HG03097 (cell line): ENCODE data around the gene ADAM8.
"Not testable (repeated sequence)": the region's sequence is repeated elsewhere in the genome, so short reads cannot be mapped to it uniquely, and the experiment has no call there.

ENCODE experiments used
- ATAC-seq: cut with Tn5 transposase; IDR thresholded peaks from one replicate; pipeline ENCODE4 v1.9.1; 2021; ENCODE audit not compliant: unreplicated experiment, low FRiP score

Gene ADAM8

GRCh38 chr10:133276435-133277201 lies at the start of gene ADAM8:
Gene ADAM8 (minus strand): TSS chr10:133276868. CDS start chr10:133276817, 51 bp downstream.
- peak; percentile 29 for ATAC-seq

GRCh38 chr10:133326223-133326551 lies 49.5 kb upstream of the ADAM8 start:
- ATAC-seq, result no peak

DNA sequence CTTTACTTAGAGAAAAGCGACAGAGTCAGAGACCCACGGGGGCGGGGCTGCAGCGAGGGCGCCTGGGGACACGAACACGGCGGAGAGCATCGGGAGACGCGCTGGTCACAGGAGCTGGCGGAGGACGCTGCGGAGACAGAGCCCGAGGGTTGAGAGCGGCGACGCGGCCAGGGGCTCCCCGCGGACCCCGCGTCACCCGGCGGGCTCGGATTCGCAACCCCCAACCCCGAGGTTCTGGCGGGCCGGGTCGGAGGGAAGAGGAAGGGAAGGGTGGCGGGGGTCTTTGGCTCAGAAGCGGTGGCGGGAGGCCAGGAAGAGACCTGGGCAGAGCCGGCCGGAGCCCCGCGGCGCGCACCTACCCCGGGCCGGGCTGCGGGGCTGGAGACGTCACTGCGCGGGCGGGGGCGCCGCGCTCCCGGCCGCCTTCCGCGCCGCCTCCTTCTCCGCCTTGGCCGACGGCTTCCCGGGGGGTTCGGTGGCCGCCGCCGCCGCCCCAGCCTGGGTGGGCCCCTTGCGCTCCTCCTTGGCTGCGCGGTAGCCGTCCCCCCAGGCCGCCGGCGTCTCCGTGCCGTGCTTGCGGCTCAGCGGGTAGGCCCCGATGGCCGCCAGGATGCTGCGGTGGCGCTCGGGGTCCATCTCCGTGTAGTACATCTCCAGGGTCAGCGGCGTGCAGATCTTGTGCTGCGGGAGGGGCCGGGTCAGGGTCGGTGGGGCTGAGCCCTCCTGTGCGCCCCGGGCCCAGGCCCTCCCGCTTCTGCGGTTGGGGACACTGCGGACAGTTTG lies 49.0 kb upstream of the ADAM8 start:
- no peak for ATAC-seq

DNA sequence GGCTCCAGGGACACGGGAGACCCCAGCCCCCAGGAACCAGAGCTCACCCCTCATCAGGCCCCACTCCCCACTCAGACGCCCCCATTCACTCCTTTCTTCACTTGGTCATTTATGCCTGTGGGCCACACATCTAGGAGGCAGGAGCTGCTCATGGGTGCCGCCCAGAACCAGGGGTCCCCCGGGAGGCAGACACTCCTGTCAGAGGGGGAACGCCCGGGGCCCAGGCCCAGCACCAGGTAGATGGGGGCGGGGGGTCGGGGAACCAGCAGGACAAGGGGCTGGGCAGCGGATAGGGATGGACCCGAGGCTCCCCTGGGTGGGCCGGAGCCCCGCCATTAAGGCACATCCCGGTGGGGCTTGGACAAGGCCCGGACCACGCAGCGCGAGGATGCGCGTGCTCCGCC lies 48.2 kb upstream of the ADAM8 start:
- no peak for ATAC-seq

- no peak for ATAC-seq
Observed at GRCh38 chr10:133324198-133324792, 47.6 kb upstream of the ADAM8 start.

- ATAC-seq, result not testable (repeated sequence)
Observed at GRCh38 chr10:133322064-133322709, 45.5 kb upstream of the ADAM8 start.

DNA sequence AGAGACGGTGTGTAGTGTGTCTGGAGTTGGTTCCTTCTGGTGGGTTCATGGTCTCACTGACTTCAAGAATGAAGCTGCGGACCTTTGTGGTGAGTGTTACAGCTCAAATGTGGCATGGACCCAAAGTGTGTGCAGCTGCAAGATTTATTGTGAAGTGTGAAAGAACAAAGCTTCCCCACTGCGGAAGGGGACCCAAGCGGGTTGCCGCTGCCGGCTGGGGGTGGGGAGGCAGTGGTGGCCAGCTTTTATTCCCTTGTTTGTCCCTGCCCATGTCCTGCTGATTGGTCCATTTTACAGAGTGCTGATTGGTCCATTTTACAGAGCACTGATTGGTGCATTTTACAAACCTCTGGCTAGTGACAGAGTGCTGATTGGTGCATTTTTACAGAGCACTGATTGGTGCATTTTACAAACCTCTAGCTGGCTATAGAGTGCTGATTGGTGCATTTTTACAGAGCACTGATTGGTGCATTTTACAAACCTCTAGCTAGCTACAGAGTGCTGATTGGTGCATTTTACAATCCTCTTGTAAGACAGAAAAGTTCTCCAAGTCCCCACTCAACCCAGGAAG lies 44.3 kb upstream of the ADAM8 start:
- ATAC-seq, result not testable (repeated sequence)

GRCh38 chr10:133318494-133319127 lies 41.9 kb upstream of the ADAM8 start:
- peak; percentile 79 for ATAC-seq

GRCh38 chr10:133316732-133317131 lies 40.1 kb upstream of the ADAM8 start:
- ATAC-seq, result no peak

DNA sequence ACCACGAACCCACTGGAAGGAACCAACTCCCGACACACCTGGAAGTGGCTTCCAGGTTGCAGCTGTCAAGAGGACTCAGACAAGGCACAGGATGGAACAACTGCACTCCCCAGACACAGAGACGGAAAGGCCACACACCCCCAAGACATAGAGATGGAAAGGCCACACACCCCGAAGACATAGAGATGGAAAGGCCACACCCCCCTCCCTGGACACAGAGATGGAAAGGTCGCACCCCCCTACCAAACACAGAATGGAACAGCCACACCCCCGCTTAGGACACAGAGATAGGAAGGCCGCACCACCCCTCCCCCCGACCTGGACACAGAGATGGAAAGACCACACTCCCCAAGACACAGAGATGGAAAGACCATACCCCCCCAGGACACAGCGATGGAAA lies 39.6 kb upstream of the ADAM8 start:
- no peak for ATAC-seq

GRCh38 chr10:133315847-133316246 lies 39.2 kb upstream of the ADAM8 start:
- ATAC-seq, result no peak

DNA sequence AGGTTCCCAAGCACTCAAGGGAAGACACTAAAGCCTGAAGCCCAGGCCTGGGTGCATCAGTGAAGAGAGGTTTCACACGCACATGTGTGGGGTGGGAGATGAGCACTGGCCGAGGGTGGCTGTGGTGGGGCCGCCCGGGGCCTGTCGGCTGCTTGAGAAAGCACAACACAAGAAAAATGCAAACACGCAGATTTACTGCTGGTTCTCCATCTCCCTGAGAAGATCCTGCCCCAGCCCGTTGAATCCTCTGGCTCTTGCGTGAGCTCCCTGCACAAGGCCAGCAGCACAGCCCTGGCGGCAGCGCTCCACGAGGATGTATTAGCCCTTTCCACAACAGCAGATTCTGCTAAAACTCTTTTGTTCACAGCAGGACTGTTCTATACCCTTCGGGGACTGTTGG lies 38.2 kb upstream of the ADAM8 start:
- no peak for ATAC-seq

GRCh38 chr10:133313192-133313591 lies 36.5 kb upstream of the ADAM8 start:
- ATAC-seq, result no peak

DNA sequence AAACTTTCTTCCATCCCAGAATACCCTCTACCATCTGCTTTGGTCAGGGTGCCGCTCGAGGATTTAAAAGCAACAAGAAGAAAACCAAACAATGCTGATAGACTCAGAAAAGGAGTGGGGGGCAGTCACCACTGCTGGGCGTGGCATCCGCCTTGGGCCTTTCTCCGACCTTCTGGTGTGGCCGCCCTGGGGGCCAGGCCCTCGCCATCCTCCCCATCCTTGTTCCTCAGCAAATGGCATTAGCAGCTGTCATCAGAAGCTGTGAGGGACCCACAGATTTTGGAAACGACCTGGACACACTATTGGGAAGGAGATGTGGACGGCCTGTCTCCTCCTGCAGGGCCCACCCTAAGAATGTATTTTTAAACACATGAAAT lies 36.1 kb upstream of the ADAM8 start:
- ATAC-seq, result no peak

DNA sequence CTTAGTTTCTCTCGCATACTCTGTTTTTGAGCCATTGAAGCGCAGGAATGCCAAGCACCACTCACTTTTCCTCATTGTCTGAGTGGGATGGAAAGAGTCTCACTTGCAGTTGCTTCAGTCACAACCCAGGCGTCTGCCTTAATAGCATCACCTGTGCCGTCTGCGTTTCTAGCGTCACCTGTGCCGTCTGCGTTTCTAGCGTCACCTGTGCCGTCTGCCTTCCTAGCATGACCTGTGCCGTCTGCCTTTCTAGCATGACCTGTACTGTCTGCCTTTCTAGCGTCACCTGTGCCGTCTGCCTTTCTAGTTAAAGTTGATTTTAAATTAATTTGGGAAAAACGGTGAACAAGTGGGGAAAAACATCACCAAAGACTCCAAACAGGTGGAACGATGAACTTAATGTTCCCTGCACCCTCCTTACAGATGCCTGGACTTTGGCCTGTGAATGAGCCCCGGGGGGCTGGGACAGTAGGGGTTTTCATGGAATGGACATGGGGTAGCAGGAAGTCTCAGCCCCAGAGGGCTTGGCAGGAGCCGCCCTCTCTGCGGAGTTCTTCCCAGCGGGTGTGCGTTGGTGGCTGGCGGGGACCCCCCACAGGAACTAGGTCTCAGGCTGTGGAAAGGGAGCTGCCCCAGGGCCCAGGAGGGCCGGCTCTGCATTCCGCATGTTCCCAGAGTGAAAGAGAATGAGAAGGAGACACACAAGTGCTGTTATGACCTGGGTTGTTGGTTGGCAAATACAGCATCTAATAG lies 35.5 kb upstream of the ADAM8 start:
- ATAC-seq, result no peak

GRCh38 chr10:133311570-133311969 lies 34.9 kb upstream of the ADAM8 start:
- ATAC-seq, result no peak

GRCh38 chr10:133310789-133311188 lies 34.1 kb upstream of the ADAM8 start:
- ATAC-seq, result no peak

- ATAC-seq, result no peak
Observed at GRCh38 chr10:133310399-133310755, 33.7 kb upstream of the ADAM8 start.

DNA sequence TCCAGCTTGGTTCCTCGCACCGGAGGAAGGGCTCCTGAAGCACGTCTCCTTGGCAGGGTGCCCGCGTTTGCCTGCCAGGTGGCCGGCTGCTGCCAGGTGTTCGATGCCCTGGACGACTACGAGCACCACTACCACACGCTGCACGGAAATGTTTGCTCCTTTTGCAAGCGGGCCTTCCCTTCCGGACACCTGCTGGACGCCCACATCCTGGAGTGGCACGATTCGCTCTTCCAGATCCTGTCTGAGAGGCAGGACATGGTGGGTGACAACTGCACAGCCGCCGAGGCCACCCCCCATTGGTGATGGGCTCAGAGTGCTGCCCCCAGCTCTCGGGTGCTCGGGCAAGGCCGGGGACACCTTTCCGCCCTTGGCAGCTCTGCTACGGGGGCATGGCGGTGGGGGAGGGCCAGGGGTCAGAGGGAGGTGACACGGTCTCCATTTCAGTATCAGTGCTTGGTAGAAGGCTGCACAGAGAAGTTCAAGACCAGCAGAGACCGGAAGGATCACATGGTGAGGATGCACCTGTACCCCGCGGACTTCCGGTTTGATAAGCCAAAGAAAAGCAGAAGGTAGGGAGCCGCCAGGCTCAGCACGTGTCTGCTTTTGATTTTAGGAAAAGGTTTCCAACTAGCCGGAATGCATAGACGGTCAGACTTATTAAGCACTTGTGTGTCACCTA lies 33.2 kb upstream of the ADAM8 start:
- no peak for ATAC-seq
